MM.1S (cell line): ENCODE data around the gene IPCEF1.

Source experiments
- EZH2 ChIP-seq: fragments of 300-600 bp; sonication (generic); optimal IDR thresholded peaks from 2 replicates; pipeline ENCODE3; 2017; ENCODE audit warnings: low read depth, mild to moderate bottlenecking, antibody characterized with exemption, low read length, mixed read lengths
- TF ChIP-seq, protein P1 (sequence below): fragments of 300-600 bp; sonication (generic); IDR thresholded peaks from 2 replicates; pipeline ENCODE4 v1.5.1; 2016; ENCODE audit warnings: antibody characterized with exemption, low read length, mixed read lengths

- TF ChIP-seq, protein P1, sequence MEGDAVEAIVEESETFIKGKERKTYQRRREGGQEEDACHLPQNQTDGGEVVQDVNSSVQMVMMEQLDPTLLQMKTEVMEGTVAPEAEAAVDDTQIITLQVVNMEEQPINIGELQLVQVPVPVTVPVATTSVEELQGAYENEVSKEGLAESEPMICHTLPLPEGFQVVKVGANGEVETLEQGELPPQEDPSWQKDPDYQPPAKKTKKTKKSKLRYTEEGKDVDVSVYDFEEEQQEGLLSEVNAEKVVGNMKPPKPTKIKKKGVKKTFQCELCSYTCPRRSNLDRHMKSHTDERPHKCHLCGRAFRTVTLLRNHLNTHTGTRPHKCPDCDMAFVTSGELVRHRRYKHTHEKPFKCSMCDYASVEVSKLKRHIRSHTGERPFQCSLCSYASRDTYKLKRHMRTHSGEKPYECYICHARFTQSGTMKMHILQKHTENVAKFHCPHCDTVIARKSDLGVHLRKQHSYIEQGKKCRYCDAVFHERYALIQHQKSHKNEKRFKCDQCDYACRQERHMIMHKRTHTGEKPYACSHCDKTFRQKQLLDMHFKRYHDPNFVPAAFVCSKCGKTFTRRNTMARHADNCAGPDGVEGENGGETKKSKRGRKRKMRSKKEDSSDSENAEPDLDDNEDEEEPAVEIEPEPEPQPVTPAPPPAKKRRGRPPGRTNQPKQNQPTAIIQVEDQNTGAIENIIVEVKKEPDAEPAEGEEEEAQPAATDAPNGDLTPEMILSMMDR = no peak
- TF ChIP-seq EZH2 = no peak
Measured at GRCh38 chr6:154319231-154319858, 37.3 kb downstream of the IPCEF1 start.
